Gastroesophageal sphincter (tissue), 3 donors: Measurements from ENCODE around the gene OPN4.

Source experiments
- CTCF ChIP-seq, 4 experiments: fragments of 200-600 bp in 2 of 4; fragments of 450-650 bp in 2 of 4; sonication (generic) in 1 of 4; IDR thresholded peaks; one replicate each; pipeline ENCODE4 v1.5.1; 2017 to 2019; ENCODE audit warnings: antibody characterized with exemption in 4 of 4, mild to moderate bottlenecking in 2 of 4, moderate library complexity in 2 of 4
- EP300 ChIP-seq: sonication (generic); formaldehyde crosslinking; IDR thresholded peaks from one replicate; pipeline ENCODE4 v1.6.1; 2017; ENCODE audit warnings: antibody characterized with exemption, mild to moderate bottlenecking
- POLR2AphosphoS5 ChIP-seq: sonication (generic); formaldehyde crosslinking; IDR thresholded peaks from one replicate; pipeline ENCODE4 v1.6.1; 2017; ENCODE audit warnings: antibody characterized with exemption

DNA sequence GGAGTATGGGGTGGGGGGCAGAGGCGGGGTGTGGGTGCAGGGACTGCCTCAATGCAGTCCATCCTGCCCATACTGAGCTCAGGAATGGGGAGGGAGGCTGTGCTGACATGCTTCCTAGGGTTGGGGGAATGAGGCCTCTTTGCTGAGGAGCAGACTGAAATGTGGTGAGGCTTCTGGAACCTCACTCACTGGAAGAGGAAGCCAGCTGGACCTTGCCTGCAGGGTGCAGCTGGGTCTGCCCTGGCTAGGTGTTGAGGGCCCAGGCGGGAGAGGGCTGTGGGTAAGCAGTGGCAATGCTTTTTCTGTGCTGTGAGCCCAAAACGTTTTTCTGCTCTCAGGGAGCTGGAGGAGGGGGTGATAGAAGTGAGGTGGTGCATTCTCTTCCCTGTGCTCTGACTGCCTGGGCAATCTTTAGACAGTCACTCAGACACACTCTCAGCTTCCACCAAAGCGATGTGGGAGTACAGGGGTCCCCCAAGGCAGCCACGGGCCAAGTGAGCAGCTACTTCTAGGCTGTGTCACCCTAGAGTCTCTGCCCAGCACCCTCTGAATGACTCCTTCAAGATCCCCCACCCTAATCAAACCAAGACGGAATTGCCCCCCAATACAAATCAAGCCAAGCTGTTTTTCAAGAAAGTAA, 60.9 kb downstream of the OPN4 start:
- TF ChIP-seq CTCF (IDR thresholded peaks at IDR 0.05): no peak
- TF ChIP-seq EP300: no peak
- TF ChIP-seq POLR2AphosphoS5: no peak
